C4-2B (cell line): ENCODE data around the gene UTRN.

Source experiments
- ZFX ChIP-seq: fragments of 450-650 bp; IDR thresholded peaks from 2 replicates; pipeline ENCODE4 v1.6.1; 2017
- TF ChIP-seq, protein P1 (sequence below): fragments of 450-650 bp; conservative IDR thresholded peaks from 2 replicates; pipeline ENCODE4 v1.5.1; 2017; ENCODE audit warnings: mild to moderate bottlenecking

GRCh38 chr6:144285798-144286502 lies 815 bp downstream of the UTRN start:
- TF ChIP-seq, protein P1, sequence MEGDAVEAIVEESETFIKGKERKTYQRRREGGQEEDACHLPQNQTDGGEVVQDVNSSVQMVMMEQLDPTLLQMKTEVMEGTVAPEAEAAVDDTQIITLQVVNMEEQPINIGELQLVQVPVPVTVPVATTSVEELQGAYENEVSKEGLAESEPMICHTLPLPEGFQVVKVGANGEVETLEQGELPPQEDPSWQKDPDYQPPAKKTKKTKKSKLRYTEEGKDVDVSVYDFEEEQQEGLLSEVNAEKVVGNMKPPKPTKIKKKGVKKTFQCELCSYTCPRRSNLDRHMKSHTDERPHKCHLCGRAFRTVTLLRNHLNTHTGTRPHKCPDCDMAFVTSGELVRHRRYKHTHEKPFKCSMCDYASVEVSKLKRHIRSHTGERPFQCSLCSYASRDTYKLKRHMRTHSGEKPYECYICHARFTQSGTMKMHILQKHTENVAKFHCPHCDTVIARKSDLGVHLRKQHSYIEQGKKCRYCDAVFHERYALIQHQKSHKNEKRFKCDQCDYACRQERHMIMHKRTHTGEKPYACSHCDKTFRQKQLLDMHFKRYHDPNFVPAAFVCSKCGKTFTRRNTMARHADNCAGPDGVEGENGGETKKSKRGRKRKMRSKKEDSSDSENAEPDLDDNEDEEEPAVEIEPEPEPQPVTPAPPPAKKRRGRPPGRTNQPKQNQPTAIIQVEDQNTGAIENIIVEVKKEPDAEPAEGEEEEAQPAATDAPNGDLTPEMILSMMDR, result no peak
- TF ChIP-seq ZFX, result no peak
